Measurements from ENCODE around the gene ASB13.

Gene ASB13

GRCh38 chr10:5670662-5671375, 4.4 kb upstream of the ASB13 start:
- FAIRE-seq (no peak), DNase-seq (ENCODE audit: low spot score) (no peak)

GRCh38 chr10:5669604-5670003, 3.2 kb upstream of the ASB13 start:
- no peak for FAIRE-seq

GRCh38 chr10:5668429-5668828, 2.0 kb upstream of the ASB13 start:
- DNase-seq (ENCODE audit: low spot score) (no peak), FAIRE-seq (no peak)

More at GRCh38 chr10:5669604-5670003, 3.2 kb upstream of the ASB13 start:
- DNase-seq (ENCODE audit: low spot score), result no peak

GRCh38 chr10:5666841-5667630, 641 bp upstream of the ASB13 start:
- FAIRE-seq (no peak), DNase-seq (ENCODE audit: low spot score) (no peak)

GRCh38 chr10:5665373-5666007, 905 bp downstream of the ASB13 start:
- FAIRE-seq (no peak), DNase-seq (ENCODE audit: low spot score) (no peak)

GRCh38 chr10:5663692-5664427, 2.5 kb downstream of the ASB13 start:
- FAIRE-seq (no peak), DNase-seq (ENCODE audit: low spot score) (no peak)

- no peak for FAIRE-seq
- no peak for DNase-seq (ENCODE audit: low spot score)
Measured at GRCh38 chr10:5662708-5663579, 3.5 kb downstream of the ASB13 start.

GRCh38 chr10:5661043-5661442, 5.4 kb downstream of the ASB13 start:
- FAIRE-seq (no peak), DNase-seq (ENCODE audit: low spot score) (no peak)

- FAIRE-seq (peak; percentile 67), DNase-seq (ENCODE audit: low spot score) (peak; percentile 72)
Measured at GRCh38 chr10:5659702-5660528, 6.5 kb downstream of the ASB13 start.

- no peak for FAIRE-seq
- no peak for DNase-seq (ENCODE audit: low spot score)
Measured at GRCh38 chr10:5658871-5659618, 7.3 kb downstream of the ASB13 start.

- no peak for DNase-seq (ENCODE audit: low spot score)
- no peak for FAIRE-seq
Measured at GRCh38 chr10:5656737-5657579, 9.4 kb downstream of the ASB13 start.

GRCh38 chr10:5655121-5655520, 11.3 kb downstream of the ASB13 start:
- FAIRE-seq (no peak), DNase-seq (ENCODE audit: low spot score) (no peak)

GRCh38 chr10:5654218-5654755, 12.1 kb downstream of the ASB13 start:
- no peak for DNase-seq (ENCODE audit: low spot score)
- no peak for FAIRE-seq

- no peak for DNase-seq (ENCODE audit: low spot score)
- FAIRE-seq, result no peak
Measured at GRCh38 chr10:5652746-5653145, 13.6 kb downstream of the ASB13 start.

- no peak for DNase-seq (ENCODE audit: low spot score)
- no peak for FAIRE-seq
Measured at GRCh38 chr10:5651388-5651764, 15.0 kb downstream of the ASB13 start.

- FAIRE-seq, result no peak
- no peak for DNase-seq (ENCODE audit: low spot score)
Measured at GRCh38 chr10:5650664-5651387, 15.6 kb downstream of the ASB13 start.

GRCh38 chr10:5649746-5650145, 16.6 kb downstream of the ASB13 start:
- FAIRE-seq, result no peak

More at GRCh38 chr10:5649746-5650145, 16.6 kb downstream of the ASB13 start:
- DNase-seq (ENCODE audit: low spot score), result no peak

Measured in RCC 7860 (cell line).